ENCODE measurements around the gene ARHGEF28.

- TF ChIP-seq POLR2A (IDR thresholded peaks at IDR 0.05; ENCODE audit: low read depth) (no peak), POLR2AphosphoS5 (IDR thresholded peaks at IDR 0.05) (no peak), EP300 (IDR thresholded peaks at IDR 0.05) (no peak)
- TF ChIP-seq, protein P1, sequence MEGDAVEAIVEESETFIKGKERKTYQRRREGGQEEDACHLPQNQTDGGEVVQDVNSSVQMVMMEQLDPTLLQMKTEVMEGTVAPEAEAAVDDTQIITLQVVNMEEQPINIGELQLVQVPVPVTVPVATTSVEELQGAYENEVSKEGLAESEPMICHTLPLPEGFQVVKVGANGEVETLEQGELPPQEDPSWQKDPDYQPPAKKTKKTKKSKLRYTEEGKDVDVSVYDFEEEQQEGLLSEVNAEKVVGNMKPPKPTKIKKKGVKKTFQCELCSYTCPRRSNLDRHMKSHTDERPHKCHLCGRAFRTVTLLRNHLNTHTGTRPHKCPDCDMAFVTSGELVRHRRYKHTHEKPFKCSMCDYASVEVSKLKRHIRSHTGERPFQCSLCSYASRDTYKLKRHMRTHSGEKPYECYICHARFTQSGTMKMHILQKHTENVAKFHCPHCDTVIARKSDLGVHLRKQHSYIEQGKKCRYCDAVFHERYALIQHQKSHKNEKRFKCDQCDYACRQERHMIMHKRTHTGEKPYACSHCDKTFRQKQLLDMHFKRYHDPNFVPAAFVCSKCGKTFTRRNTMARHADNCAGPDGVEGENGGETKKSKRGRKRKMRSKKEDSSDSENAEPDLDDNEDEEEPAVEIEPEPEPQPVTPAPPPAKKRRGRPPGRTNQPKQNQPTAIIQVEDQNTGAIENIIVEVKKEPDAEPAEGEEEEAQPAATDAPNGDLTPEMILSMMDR (IDR thresholded peaks at IDR 0.05): no peak
Measured at GRCh38 chr5:73922224-73922623, 296.2 kb downstream of the ARHGEF28 start.
